Measurements from ENCODE around the gene ZNF831.

The ZNF831 gene

DNA sequence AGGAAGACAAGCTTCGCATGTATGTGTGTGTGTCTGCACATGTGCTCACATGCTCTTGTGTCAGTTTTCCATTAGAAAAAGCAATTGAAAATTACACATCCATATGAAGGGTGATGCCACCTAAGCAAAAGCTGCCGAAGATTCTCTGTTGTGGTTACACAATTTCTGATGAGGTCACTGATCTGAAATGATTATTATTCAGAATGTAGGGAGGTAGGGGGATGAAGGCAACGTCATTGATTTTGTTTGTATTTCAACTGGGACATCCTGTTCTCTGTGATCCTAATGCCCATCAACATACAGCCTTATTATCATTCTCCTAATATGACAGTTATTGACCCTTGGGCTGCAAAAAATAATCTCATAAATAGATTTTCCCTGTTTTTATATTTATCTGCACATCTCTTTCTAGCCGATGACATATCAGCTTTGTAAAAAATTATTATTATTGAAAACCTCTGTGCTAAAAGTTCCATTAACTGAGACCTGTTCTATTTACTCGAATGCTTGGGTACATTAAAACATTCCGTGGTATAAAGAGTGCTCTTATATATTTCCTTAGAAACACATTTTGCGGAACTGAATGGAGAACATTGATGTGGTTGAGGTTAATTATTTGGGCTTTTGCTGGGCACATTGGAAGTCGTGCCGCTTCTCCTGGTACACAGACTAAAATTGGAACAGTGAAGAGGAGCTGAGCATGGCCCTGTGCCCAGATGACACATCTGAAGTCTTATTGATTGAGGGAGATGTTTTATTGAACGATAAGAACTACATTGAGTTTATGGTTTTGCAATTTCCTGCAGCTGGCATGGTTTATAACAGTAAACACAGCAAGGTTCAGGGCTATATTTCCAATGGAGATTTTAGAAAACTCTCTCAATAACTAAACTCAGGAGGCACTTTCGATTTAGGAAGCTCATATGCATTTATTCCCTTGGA is 51.3 kb downstream of the ZNF831 start:
- no peak for DNase-seq (ENCODE audit: low spot score)

DNA sequence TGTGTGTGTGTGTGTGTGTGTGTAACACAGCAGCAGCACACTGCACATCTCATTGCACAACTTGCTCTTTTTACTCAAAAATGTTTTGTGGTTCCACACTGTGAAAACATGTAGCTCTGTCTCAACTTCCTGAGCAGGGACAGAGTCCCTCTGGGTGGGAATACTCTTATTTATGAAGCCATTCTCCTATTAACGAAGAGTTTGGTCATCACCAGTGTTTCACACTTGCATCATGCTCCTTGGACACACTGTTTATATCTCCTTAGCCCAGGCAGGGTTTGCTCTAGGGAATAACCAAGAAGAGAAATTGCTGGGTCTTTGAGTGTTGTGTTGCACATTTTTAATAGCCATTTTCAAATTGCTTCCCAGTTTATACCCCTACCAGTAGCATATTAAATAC is 53.6 kb downstream of the ZNF831 start:
- no peak for DNase-seq (ENCODE audit: low spot score)

DNA sequence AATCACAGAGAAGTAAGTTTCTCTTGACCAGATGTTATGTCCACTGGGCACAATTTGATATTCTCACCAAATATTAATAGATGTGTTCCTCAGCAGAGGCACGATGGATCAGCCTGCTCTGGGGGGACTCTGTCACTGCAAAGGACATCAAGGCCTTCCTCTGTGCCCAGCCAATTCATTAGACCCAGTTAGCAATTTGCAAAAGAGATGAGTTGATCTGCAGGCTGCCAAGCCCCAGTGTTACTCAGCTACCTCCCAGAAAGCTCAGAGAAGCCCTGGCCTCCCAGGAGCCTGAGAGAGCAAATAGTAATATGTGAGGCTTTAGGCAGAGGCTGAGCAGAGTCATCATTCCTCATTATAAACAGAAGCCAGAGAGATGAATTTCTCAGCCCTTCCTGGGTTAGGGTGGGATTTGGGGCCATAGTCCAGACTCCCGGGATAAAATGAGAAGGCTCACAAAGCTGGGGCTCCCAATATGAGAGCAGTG is 54.2 kb downstream of the ZNF831 start:
- no peak for DNase-seq (ENCODE audit: low spot score)

DNA sequence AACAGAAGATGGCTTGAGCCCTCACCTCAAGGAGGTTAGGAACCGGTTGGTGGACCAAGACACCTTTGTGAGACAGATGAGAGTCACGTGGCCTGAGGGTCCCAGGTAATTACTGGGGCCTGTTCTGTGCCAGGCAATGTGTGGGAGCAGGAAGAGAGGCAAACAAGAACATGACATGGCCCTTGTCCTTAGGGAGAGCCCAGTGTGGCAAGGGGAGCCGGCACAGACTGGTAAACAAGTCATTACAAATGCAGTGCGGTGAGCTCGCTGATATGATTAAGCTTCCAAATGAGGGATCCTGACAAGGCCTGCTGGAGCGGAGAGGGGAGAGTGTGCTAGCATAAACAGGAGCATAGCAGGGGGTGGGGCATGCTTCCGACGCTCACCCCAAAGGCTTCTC is 55.6 kb downstream of the ZNF831 start:
- no peak for DNase-seq (ENCODE audit: low spot score)

DNA sequence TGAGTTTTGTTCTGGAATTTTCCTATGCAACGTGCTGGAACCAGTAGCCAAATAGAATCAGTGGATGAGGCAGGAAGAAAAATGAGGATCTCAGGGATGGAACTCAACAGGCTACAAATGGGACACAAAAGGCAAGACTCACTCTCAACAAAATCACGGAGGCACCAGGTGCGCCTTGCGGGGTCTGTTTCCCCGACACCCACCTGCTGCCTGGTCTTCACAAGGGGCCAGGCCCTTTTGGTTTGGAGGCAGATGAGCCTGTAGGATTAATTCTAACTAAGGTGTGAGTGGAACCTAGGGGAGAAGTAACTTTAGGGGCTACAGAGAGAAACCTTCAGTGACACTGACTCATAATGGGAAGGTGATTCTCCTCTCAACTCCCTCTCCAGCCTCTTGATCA is 56.5 kb downstream of the ZNF831 start:
- no peak for DNase-seq (ENCODE audit: low spot score)

DNA sequence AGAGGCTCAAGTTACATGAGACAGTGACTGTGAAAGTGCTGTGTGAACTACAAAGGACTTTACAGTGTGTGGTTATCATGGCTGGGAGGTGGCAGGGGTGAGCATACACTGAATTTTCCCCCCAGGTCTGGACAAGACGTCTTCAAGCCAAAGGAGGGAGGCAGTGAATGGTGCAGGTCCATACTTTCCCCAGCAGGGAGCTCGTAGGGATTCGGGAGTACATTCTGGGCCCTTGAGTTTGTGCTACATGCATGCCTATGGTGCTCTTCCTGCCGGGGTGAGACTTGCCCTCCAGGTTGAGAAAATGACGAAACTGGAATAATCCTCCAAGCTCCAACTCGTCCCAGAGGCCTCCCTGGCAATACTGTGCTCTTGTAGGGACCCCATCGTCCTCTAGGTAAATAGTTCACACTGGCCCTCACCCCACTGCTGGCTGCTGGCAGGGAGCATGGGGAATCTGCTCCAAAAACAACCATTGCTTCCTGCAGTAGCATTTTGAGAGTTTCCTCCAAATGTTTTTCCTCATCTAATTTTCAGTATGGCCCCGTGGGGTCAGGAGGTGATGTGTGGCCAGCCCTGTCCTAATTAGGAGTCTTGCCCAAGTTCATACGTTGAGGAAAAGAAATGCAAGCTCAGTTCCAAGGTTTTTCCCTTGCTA is 57.6 kb downstream of the ZNF831 start:
- DNase-seq (ENCODE audit: low spot score), result no peak

DNA sequence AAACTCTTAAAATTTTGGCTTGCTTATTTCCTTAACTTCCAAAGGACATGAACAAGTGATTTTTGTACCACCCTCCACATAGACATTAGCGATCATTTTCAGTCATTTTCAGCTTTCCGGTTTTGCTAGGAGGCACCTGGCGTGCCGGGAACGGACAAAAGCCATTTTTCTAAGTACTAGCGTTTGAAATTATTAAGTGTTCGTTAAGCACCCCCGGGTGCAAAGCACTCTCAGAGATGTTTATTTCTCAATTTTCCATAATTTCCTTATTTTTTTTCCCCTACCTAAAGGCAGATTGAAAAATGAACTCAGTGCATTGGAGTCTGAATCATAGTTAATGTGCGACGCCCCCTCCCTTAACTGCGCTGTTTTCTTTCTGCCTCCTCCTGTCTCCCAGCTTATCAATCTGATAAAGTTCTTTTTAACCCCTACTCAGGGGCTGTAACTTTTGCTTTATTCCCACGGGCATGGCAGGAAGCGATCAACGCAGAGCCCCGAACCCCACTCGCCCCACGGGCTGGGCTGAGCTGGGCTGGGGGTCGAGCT is 58.2 kb downstream of the ZNF831 start:
- no peak for DNase-seq (ENCODE audit: low spot score)

DNA sequence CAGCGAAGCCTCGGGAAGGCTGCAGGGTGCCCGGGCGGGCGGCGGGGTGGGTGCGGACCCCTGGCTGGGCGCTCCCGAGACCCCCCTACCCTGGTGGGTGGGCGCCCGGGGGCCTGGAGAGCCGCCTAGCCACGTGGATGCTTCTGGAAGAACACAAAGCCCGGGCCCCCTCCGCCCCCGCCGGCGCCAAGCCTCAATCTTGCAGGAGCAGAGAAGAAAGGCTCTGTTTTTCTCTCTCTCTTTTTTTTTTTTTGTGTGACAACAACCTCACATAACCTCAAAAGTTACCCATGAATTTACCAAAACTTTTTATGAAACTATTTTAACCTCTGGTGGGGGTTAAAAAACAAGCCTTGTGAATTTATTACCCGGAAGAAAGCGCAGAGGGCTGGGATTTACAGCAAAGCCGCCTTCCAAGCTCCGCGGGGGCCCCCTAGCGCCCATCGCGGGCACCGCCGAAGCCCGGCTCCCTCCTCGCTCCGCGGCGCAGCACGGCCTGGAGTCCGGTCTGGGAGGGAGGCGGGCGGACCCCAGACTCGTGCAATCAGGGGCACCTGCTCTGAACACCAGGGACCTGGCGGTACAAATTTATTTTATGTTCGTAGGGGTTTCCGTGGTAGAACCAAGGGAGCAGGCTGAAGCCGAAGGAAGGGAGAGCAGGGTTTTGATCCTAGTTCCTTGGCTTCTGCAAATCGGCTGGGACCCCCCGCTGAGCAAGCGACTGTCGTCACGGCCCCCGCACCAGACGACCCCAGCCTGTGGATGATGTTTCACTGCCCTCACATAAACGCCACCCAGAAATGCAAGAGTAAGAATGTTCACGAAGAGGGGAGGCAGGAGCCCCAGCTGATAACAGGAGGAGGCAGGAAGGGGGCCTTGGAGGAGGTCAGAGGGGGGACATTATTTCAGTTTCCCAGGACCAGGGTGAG is 58.9 kb downstream of the ZNF831 start:
- DNase-seq (ENCODE audit: low spot score), result peak; percentile 72

DNA sequence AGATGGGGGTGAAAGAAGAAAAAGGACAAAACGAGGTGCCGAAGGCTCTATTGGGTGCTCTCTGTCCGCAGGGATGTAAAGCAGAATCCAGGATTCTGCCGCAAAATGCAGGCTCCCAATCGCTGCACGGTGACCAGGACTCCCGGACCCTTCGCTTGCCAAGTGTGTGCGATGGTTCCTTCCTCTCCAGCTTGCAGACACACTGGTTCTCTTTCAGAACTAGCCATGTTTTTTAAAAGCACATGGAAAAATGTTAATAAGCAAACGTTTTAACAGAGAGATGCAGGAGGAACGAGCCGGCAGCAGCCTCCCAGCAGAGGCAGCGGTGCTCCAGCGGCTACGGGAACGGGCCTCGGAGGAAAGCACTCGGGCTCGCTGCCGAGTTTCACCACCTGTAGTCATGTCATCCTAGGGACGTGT is 59.6 kb downstream of the ZNF831 start:
- DNase-seq (ENCODE audit: low spot score), result no peak

DNA sequence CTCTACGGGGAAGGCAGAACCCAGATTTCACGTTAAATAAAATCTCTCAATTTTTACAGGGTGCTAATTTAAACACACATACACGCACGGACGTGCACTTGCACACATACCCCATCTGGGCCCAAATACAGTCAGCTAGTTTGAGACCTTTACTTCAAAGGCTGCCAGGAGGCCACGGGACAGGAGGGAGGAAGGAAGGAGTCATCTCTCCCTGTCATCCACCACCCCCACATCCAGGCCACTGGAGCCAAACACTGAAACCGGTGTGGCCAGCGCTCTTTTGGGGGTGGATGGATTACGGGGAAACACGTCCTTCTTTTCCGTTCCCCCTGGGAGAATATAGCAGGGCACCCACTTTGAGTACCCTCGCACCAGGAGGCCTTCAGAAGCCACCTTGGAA is 60.1 kb downstream of the ZNF831 start:
- no peak for DNase-seq (ENCODE audit: low spot score)

DNA sequence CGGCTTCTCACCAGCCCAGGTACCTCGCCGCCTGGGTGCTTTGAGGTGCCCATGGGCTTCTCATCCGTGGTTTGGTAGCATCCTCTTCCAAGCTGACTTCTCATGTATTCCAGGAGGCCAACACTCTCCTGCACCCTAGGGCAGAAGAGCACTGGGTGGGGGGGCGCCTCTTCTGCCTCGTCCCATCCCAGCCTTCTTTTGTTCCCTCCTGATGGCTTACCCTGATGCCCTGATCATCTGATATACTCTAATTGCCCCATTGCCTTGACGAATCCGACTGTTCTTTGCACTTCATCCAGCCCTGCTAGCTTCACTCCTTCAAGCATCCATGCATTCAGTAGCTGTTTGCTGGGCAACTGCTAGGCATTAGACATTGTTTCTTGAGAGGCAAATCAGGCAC is 60.6 kb downstream of the ZNF831 start:
- DNase-seq (ENCODE audit: low spot score), result no peak

DNA sequence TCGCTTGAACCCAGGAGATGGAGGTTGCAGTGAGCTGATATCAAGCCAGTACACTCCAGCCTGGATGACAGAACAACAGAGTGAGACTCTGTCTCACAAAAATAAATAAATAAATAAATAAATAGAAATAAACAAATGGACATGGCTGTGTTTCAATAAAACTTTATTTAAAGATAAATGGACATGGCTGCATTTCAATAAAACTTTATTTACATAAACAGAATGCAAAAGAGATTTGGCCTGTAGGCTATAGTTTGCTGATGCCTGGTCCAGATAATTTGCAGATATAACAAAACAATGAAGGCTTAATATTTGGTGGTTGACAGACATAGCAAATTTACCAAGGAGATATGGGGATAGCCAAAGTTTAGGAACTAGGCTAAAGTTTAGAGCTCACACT is 66.8 kb downstream of the ZNF831 start:
- DNase-seq (ENCODE audit: low spot score), result no peak

DNA sequence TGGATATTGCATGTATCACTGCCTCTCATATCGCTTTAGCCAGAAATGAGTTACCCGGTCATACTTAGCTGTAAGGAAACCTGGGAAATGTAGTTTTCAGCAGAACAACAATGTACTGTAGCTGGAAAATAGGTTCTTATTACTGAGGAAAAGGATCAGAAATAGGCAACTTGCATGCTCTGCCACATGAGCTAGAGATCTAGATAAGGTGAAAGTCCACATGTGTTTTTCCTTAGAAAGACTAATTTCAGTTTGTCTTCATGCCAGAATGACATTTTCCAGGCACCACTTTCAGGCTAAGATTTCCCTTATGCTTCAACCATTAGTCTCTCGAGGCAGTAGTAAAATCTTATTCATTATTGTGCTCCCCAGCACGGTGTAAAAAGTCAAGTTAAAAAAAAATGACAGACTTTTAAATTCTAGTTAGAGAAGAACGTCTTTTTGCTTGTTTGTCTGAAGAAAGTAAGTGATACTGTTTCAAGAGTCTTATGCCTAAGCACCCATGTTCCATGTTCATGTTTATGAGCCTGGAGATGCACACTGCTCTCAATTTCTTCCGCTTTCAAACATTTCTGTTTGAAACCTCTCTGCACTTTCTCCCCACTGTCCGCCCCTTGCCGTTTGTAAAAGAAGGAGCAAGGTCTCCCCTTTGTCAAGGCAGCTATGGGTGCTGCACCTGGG is 67.6 kb downstream of the ZNF831 start:
- no peak for DNase-seq (ENCODE audit: low spot score)

DNA sequence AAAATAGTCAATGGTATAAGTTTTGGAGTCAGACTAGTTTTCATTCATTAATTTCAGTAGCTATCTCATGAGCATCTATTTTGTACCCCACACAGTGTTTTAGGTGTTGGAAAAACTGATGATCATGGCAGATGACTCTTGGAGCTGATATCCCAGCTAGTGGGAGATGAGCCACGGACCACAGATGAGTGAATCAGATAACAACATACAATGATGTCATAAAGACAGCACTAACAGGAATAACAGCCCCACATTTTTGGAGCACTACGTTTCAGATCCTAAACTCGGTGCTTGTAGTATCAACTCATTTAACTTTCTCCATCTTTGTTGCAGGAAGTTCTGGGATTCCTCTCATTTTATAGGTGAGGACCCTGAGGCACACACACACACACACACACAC is 69.0 kb downstream of the ZNF831 start:
- no peak for DNase-seq (ENCODE audit: low spot score)

DNA sequence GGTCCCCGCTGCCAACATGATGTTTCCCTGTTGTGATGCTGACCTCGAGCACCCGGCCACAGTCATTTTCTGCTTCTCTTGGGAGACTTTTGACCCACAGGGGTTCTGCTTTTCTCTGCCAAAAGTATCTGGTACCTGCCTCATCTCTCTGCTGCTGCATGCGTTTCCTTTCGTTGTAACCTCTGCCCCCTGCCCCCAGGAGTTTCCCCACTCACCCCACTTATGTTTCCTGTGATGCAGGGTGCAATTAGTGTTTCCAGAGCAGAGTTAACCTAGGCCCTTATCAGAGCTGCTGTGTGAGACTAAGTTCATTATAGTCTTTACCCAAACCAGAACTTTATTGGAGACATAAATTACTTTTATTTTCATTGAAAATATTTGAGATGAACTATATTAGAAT is 71.6 kb downstream of the ZNF831 start:
- DNase-seq (ENCODE audit: low spot score), result no peak

DNA sequence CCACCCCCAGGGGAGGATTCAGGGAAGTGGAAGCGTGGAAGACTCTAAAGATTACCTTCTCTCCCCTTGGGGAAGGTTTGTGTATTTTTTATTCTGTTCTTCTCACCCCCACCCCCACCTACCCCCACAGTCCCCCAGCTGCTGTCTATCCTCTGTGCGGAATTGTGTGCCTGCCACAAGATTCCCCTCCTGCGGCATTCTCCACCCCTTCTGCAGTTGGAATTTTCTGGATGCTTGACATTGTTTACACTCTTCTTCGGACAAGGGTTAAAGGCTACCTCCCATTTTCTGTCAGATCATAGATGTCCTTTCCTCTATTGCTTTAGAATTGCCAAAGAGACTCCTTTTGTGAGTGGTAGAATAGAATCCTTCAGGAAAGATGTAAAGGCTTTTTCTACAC is 76.4 kb downstream of the ZNF831 start:
- DNase-seq (ENCODE audit: low spot score), result no peak

DNA sequence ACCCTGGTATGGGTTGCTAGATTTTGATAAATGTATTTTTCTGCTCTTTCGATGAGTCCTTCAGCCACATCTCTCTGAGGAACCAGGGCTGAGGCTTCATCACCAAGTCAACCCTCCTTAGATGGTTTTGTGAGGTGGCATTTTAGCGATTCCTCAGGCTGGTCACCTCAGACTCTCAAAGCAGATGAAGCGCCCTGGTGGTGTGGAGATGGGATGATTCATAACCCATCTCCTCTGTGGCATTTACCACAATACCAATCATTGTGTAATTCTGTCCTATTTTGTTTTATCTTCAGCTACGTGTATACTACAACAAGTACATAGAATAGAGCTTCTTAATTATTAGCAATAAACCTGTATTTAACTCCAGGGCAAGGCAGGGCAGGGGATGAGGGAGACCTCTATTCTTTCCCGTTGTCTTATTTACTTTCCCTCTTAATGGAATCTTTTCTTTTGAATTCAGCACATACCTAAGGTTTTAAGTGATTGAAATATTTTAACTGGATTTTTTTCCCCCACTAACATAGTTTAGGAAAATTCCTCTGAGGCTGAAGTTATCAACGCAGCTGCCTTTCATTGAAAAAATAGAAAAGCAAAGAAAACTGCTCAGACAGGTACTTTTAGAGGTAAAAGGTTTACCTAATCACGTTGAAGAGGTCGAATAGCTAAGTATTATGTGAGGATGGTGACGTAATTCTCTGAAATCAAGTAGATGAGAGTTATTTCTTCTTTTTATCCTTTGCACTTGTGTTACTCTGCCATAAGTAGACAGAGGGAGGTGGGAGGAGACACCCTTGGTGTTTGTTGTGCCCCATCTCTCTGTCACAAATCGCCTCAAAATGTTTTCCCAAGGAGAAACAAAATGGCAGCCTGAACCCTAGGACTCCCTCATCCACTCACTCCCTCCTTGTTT is 79.3 kb downstream of the ZNF831 start:
- DNase-seq (ENCODE audit: low spot score), result no peak

DNA sequence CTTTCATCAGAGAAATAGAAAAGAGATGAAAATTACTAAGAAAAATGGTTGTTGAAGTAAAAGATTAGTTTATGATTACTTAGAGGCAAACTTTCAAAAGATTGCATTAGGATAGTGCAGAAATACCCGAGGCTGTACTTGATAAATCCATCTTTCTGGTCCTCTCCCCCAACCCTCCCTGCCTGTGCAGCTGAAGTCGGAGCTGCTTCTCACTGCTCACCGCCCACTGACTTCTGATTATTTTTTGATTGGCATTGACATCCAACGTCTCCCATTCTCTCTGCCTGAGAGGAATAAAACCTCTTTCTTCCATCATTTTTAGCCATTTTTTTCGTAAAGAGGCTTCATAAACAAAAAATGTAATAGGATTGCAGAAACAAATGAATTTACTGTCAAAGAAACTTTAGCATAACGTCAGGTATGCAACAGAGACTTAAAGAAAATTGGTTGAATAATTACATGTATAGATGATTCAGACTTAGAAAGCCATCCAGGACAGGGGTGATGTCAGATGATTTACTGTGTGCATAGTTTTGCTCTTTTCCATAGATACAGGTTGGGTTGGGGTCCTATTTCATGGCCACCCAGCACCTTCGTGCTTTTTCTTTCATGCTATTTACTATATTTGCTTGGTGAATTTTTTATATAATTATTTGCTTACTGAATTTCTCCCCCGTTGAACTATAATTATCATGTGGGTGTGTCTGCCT is 83.2 kb downstream of the ZNF831 start:
- no peak for DNase-seq (ENCODE audit: low spot score)

Data from kidney capillary endothelial cell (primary cell).